ENCODE data around the gene ARL4D.
"Not testable (repeated sequence)": the region's sequence is repeated elsewhere in the genome, so short reads cannot be mapped to it uniquely, and the experiment has no call there.

The ARL4D gene

GRCh38 chr17:43398724-43399595 is at the start of gene ARL4D:
TSS of gene ARL4D (plus strand) at chr17:43398993. CDS start at chr17:43399733, 740 bp downstream.
- DNase-seq: peak; percentile 85

- DNase-seq: no peak
Observed at GRCh38 chr17:43349142-43349541, 49.7 kb upstream of the ARL4D start.

GRCh38 chr17:43350888-43351361 is 47.9 kb upstream of the ARL4D start:
- peak; percentile 65 for DNase-seq

GRCh38 chr17:43351691-43352090 is 47.1 kb upstream of the ARL4D start:
- DNase-seq: peak; percentile 33

- DNase-seq: no peak
Observed at GRCh38 chr17:43352579-43353331, 46.0 kb upstream of the ARL4D start.

GRCh38 chr17:43353393-43353792 is 45.4 kb upstream of the ARL4D start:
- DNase-seq: no peak

GRCh38 chr17:43354371-43354770 is 44.4 kb upstream of the ARL4D start:
- no peak for DNase-seq

- DNase-seq: no peak
Observed at GRCh38 chr17:43356450-43356849, 42.3 kb upstream of the ARL4D start.

GRCh38 chr17:43356999-43357398 is 41.8 kb upstream of the ARL4D start:
- DNase-seq: no peak

GRCh38 chr17:43359469-43360110 is 39.2 kb upstream of the ARL4D start:
- no peak for DNase-seq

- peak; percentile 83 for DNase-seq
Observed at GRCh38 chr17:43360376-43360738, 38.4 kb upstream of the ARL4D start.

- peak; percentile 89 for DNase-seq
Observed at GRCh38 chr17:43360739-43361505, 37.9 kb upstream of the ARL4D start.

- DNase-seq: no peak
Observed at GRCh38 chr17:43363181-43363925, 35.4 kb upstream of the ARL4D start.

- no peak for DNase-seq
Observed at GRCh38 chr17:43363926-43364285, 34.9 kb upstream of the ARL4D start.

- no peak for DNase-seq
Observed at GRCh38 chr17:43365356-43365755, 33.4 kb upstream of the ARL4D start.

- not testable (repeated sequence) for DNase-seq
Observed at GRCh38 chr17:43365921-43366320, 32.9 kb upstream of the ARL4D start.

GRCh38 chr17:43366891-43367736 is 31.7 kb upstream of the ARL4D start:
- peak; percentile 22 for DNase-seq

GRCh38 chr17:43367737-43368242 is 31.0 kb upstream of the ARL4D start:
- peak; percentile 88 for DNase-seq

GRCh38 chr17:43368740-43369506 is 29.9 kb upstream of the ARL4D start:
- DNase-seq: peak; percentile 79

GRCh38 chr17:43369986-43370385 is 28.8 kb upstream of the ARL4D start:
- DNase-seq: no peak

Measured in activated CD4-positive, alpha-beta T cell treated with anti-CD3 and anti-CD28 coated beads, Interleukin-2, Interleukin-6, amounts not matched to agents 100 ng/mL and 50 ng/mL, durations not matched to agents 16 hours and 8 hours (primary cell).